GM19351 (cell line): ENCODE measurements around the gene THSD7A.
A peak's percentile ranks its signal among the peaks of the same experiment; 100 is the strongest.

Experiments
- ATAC-seq: cut with Tn5 transposase; IDR thresholded peaks from one replicate; pipeline ENCODE4 v1.9.1; 2021; ENCODE audit warnings: mild to moderate bottlenecking, moderate library complexity; ENCODE audit not compliant: unreplicated experiment

THSD7A gene

DNA sequence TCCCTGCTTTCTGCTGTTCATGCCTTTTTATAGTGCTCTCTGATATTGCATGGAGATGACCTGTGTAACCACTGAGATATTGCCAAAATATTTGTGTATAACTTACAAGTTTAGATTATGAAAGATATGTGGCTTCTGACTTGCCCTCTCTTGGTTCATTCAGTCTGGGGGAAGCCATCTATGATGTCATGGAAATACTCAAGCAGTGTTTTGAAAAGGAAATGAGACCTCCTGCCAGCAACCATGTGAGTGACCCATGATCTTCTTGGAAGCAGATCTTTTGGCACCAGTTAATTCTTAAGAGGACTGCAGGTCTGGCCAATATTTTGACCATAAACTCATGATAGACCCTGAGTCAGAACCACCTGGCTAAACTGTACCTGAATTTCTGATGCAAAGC lies 183.0 kb downstream of the THSD7A start:
- ATAC-seq, result peak; percentile 57

DNA sequence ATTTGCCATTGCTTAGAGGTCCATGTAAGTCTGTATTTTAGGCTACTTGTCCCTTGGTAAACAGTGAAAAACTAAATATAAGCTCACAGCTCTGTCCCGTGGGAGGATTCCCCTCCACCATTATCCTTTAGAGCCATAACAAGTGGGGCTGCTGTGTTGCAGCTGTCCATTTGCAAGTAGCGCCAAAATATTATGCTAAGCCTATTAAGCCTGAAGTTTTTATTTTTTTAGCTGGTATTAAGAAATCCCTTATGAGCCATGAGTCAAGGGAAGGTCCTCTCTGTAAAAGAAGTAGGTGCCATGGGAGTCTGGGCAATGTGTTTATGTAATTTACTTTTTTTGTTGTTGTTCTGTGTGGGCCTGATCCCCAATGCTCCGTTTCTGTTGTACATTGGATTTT lies 183.9 kb downstream of the THSD7A start:
- ATAC-seq, result no peak

- ATAC-seq, result no peak
Measured at GRCh38 chr7:11642841-11643240, 189.2 kb downstream of the THSD7A start.

GRCh38 chr7:11642276-11642675 lies 189.7 kb downstream of the THSD7A start:
- no peak for ATAC-seq

DNA sequence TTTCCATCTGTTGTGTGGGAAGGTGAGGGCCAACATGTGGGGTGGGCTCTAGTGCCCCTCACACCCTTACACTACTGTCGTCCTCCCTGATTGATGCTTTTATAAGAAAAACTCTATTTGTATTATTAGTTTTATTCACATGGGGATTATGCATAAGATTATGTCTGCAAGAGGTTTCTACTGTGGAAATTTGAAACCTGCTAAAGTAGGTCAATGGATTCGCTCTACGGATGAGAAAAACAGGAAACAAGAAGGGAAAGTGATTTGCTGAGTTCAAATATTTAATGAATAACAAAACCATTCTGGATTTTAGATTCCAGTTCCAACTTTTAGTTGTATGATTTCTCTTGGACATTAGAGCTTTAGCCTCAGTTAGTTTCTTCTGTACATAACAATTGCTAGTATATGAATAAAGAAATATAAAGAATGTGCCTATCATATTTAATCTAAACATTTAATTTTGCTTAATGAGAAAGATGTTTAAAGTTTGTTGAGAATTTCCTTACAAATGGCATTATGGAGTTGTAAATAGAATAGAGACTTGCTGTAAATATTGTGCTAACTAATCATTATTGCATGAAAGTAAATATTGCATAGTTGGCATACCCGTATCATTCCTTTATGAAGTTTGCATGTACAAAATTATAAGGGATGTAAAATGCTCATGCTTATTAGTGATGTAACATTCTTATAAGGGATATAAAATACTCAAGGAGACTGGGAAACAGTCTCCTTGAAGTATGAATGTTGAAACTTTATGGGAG lies 193.8 kb downstream of the THSD7A start:
- no peak for ATAC-seq

GRCh38 chr7:11636274-11636673 lies 195.7 kb downstream of the THSD7A start:
- ATAC-seq, result no peak

DNA sequence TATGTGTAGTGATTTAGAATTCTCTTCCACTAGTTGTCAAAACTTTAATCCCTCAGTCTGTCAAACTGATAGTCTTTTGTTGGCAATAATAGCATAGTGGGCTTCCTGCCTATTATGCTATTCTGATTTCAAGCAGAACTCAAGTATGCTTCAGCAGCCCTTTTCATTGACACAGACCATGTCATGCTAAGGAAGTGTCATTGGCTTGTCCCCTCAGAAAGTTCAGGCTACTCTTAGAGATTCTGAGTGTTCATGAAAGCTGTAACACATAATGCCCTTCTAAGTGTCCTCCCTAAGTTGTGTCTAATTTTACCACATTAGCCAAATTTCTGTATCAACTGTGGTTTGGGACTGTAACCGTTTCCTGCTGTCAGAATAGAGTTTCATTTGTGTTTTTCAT lies 198.7 kb downstream of the THSD7A start:
- ATAC-seq, result peak; percentile 69

DNA sequence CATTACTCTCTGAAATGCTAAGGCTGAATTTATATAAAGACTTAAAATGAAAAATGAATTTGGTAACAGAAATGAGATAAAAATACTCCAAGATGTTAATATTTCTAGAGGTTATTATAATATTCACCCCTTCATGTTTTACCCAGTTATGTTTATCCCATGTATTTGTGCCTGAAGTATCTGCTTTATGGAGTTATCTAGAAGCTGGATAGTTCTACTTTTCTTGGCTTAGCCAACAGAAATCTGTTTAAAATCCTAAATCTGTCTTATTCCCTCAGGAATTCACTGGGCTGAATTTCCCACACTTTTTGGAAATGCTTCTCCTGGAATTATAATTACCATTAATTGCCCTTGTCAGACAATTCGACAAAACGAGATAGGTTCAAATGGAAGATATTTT lies 201.6 kb downstream of the THSD7A start:
- ATAC-seq, result no peak

DNA sequence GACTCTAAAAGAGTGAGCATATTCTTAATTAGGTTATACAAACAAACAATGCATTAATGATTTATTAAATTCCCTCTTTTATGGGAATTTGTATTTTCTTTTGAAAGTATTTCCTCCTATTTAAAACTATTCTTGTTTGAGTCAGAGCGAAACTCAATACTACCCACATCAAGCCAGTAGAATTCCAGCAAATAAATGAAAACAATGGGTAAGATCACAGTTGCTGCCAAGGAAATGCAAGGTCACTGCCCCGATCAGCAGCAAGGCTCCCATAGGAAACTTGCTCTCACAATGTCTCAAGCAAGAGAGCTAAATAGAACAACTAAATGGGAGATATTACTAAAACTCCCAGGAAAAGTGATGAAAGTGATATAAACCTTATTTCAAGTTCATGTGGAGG lies 206.3 kb downstream of the THSD7A start:
- no peak for ATAC-seq

- no peak for ATAC-seq
Measured at GRCh38 chr7:11623093-11623678, 208.8 kb downstream of the THSD7A start.

- no peak for ATAC-seq
Measured at GRCh38 chr7:11620406-11621253, 211.4 kb downstream of the THSD7A start.

DNA sequence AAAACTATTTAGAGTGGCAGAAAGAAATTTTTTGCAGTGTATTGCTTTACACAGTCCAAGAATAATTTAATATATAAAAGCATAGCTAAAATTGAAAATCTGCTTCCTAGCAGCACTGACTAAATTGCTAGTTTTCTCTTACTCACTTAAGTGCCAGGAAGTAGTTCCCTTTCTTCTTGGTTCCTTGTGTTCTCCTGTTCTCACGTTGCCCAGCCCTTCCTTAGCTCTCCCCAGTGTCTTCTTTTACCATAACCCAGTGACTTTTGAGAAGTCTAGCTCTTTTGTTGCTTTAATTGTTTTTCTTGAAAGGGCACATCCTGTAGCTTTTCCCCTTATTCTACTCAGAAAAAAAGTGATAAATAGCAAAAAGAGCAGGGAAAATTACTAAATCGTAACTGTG lies 215.5 kb downstream of the THSD7A start:
- no peak for ATAC-seq

GRCh38 chr7:11615174-11615573 lies 216.8 kb downstream of the THSD7A start:
- no peak for ATAC-seq

DNA sequence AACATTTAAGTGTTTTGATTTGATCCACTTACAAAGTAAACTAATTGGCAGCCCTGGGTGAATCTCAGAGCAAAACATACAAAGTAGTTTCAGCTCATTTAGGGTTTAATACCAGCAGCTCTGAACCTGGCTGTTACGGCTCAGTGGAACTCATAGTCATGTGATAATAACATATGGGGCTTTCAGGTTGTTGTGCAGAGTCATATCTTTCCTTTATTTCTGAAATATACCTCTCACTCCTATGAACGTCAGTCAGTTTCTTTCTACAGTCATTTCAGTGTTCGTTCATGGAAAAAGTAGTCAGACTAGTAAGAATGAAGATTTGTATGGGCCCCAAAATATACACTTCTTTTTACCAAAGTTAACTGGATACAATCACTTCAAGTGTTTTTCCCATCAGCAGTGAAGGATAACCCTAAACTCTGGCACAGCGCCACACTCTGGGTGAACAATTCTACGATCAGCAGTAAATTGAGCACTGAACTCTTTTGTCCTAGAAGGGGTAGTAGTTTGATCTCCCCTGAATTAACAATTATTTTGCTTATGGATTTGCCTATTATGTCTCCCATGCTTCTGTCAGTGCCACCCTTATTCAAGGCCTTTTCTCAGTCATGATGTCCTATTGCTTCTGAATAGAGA lies 218.6 kb downstream of the THSD7A start:
- ATAC-seq, result peak; percentile 94

DNA sequence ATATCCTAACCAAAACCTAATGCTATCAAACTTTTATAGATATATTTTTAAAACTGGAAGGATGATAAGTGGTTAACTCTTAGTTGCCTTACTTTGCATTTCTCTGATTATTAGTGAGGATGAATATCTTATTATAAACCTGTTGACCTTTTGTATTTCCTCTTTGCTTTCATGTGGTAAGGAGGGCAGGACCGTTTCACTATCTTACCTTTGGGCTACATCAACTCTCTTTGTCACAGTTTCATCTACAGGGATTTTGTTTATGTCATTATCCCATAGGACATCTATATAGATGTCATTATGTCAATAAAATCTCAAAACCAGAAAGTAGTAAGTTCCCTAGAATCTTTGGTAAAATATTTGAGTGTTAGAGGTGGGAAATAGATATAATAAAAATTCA lies 219.3 kb downstream of the THSD7A start:
- peak; percentile 50 for ATAC-seq

DNA sequence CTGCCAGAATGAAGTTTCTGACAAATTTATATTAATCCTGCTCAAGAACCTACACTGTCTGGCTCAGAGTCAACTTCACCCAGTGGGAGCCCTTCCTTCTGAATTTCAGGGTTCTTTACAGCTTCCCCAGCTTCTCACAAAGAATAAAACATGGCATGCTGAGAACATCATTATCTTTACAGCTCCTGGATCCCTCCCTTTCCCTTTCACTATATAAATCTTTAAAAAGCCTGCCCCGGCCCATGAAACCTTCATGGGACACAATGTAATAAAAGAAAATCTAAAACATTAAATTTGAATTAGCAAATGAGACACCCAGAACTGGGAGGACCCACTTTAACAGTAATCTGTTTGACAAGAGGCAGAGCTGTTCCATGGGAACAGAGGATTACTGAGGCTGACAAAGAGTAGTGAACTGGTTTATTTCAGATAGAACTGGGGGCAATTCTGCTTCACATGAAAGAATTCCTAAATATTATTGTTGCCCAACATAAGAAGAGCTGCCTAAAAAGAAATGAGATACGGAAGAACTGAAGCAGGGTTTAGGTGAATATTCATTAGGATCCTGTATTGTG lies 222.8 kb downstream of the THSD7A start:
- no peak for ATAC-seq

DNA sequence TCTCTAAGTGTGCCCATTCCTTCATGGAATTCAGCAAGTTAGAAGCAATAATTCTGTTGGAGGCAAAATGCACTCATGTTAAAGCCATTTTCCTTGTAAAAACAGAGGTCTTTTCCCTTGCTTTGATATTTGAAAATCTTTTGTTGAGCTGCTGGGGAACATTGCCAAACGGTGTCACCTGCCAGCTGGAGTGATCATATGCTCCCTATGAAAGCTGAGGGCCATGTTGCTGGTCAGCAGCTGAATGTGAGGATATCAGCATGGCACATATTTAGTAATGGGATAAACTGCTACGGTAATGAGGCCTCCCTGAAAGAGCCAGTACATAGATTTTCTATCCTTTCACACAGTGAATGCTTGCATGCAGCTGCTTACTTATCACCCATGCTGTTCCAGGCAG lies 224.3 kb downstream of the THSD7A start:
- no peak for ATAC-seq

- ATAC-seq, result no peak
Measured at GRCh38 chr7:11605749-11606148, 226.2 kb downstream of the THSD7A start.

DNA sequence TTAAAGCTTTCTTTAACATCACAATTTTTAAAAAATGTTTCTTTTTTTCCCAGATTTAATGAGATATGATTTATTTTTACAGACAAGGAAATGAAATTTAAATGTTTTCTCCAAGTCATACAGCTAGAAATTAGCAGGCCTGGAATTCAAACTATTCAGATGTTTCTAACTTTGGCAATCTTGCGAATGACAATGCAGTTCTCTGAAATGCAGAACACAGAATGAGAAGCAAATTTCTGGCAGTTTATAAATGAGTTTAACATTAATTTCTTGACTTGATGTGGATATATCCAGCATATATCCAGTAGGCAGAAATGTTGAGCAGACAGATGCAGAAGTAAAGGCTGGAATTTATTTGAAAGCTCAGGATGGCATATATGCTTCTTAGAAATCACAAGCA lies 227.5 kb downstream of the THSD7A start:
- no peak for ATAC-seq

- no peak for ATAC-seq
Measured at GRCh38 chr7:11601761-11602160, 230.2 kb downstream of the THSD7A start.

DNA sequence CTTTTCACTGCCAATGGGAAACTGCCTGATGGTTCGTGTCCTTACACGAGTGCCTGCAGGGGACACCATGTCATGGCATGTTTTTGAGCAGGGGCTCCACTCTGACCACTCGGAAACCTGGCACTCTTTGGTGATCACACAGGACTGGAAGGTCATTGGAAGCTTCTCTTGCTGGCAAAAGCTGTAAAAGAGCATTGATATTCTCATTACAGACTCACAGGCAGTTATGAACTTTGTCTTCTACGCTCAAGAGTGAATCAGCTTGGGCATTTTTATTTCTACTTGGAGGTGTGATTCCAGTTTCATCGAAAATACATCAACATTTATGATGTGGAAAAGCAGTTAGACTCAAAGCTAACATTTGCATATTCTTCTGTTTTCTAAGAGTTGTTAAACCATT lies 238.7 kb downstream of the THSD7A start:
- ATAC-seq, result no peak
